ENCODE results near the gene TDRD7.

The TDRD7 gene

DNA sequence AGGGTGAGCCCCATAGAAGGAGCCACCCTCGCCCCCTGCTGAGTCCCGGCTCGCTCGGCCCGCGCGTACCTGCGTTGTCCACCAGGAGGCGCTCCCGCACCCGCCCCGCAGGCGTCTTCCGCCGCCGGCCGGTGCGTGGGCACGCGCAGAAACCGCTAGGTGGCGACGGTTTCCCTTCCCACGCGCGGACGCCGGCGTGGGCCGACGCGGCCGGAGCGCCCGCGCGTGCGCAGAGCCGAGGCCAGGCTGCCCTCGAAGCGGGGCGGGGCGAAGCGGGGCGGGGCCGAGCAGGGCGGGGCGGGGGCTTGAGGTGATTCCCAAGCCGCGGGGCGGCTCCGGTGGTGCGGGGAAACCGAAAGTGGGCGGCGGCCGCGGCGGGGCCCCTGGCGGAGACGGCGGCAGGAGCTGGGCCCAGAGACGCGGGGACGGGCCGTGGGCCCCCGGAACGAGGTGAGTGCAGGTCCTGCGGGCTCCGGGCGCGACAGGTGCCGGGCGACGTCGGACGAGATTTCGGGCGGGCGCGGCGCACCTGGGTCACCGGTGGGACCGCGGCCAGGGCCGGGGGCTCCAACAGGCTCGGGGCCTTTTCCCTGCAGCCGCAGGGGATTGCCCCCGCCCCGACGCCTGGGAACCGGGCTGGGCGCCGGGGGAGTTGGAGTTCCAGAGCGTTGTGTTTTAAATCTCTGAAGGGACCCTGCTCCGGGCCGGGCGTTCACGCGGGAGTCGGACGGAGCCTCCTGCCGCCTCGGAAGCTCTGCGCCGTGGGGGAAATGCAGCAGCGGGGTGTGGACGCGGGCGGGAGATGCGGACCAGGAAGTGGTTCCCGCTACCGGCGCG lies at the start of gene TDRD7:
TDRD7 (plus strand) TSS at position 308 of the 837 bp plus-strand sequence. CDS start 16,370 bp downstream, outside the sequence.
- in situ Hi-C loops (cut with MboI; ENCODE audit: low sequenced_read_pairs): no loop called here

- in situ Hi-C loops (cut with MboI; ENCODE audit: low sequenced_read_pairs): no loop called here
These were observed 48.9 kb upstream of the TDRD7 start for GRCh38 chr9:97362777-97363545.

GRCh38 chr9:97363661-97364299 lies 48.1 kb upstream of the TDRD7 start:
- in situ Hi-C loops (cut with MboI; ENCODE audit: low sequenced_read_pairs): no loop called here

GRCh38 chr9:97364769-97365490 lies 47.0 kb upstream of the TDRD7 start:
- in situ Hi-C loops (cut with MboI; ENCODE audit: low sequenced_read_pairs): no loop called here

GRCh38 chr9:97365634-97366033 lies 46.3 kb upstream of the TDRD7 start:
- in situ Hi-C loops (cut with MboI; ENCODE audit: low sequenced_read_pairs): no loop called here

- in situ Hi-C loops (cut with MboI; ENCODE audit: low sequenced_read_pairs): no loop called here
These were observed 45.4 kb upstream of the TDRD7 start for GRCh38 chr9:97366476-97366875.

DNA sequence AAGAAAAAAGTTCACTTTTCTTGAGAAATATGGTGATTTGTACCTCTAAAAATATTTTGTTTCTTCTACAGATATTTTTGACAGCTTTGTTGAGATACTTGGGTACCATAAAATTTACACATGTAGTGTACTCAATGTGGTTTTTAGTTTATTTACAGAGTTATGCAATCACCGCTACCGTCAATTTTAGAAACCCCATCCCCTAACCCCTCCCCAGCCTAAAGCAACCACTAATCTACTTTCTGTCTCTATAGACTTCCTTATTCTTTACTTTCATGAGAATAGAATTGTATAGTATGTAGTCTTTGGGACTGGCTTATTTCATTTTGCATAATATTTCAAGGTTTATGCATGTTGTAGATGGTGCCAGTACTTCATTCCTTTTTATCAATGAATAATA lies 45.0 kb upstream of the TDRD7 start:
- in situ Hi-C loops (cut with MboI; ENCODE audit: low sequenced_read_pairs): no loop called here

DNA sequence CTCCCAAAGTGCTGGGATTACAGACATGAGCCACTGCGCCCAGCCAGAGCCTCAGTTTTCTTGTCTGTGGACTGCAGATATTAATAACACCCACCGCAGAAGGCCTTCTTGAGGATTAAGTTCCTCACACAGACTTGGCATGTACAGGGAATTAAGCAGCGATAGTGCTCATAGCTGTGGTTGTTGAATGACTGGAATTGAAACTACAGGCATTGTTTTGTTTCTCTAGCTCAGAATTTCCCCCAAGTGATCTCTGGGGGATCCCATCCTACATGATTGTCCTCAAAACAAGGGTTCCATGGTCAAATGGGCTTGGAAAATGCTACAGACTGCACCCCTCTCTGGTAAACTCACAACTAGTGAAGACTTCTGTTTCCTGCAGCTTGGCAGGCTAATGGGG lies 44.2 kb upstream of the TDRD7 start:
- in situ Hi-C loops (cut with MboI; ENCODE audit: low sequenced_read_pairs): no loop called here

GRCh38 chr9:97368964-97369363 lies 42.9 kb upstream of the TDRD7 start:
- in situ Hi-C loops (cut with MboI; ENCODE audit: low sequenced_read_pairs): no loop called here

DNA sequence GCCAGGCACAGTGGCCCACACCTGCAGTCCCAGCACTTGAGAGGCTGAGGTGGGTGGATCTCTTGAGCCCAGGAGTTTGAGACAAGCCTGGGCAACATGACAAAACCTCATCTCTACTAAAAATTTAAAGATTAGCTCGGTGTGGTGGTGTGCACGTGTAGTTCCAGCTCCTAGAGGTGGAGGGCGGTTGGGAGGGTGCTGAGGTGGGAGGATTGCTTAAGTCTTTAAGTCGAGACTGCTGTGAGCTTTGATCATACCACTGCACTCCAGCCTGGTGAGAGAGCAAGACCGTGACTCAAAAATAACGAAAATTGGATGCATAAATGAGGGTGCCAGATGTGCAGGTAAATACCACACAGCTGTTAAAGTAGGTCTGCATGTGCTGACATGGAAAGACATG lies 39.3 kb upstream of the TDRD7 start:
- in situ Hi-C loops (cut with MboI; ENCODE audit: low sequenced_read_pairs): no loop called here

GRCh38 chr9:97373331-97373730 lies 38.6 kb upstream of the TDRD7 start:
- in situ Hi-C loops (cut with MboI; ENCODE audit: low sequenced_read_pairs): no loop called here

- in situ Hi-C loops (cut with MboI; ENCODE audit: low sequenced_read_pairs): no loop called here
These were observed 37.1 kb upstream of the TDRD7 start for GRCh38 chr9:97374811-97375210.

DNA sequence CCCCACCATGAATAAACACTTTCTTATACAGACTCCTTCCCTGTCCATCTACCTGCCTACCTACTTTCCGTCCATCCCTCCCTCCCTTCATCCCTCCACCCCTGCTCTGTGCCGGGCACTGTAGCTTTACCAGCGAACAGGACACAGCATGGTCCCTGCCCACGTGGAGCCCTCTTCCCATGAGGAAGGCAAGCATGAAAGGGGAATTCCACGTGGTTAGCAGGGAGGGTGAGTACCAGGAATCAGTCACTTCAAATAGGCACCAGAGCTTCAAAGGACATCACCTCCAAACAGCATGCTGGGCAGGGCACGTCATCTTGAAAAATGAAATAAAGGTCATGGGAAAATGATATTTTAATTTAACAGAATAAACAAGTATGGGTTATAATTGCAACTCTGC lies 35.0 kb upstream of the TDRD7 start:
- in situ Hi-C loops (cut with MboI; ENCODE audit: low sequenced_read_pairs): no loop called here

DNA sequence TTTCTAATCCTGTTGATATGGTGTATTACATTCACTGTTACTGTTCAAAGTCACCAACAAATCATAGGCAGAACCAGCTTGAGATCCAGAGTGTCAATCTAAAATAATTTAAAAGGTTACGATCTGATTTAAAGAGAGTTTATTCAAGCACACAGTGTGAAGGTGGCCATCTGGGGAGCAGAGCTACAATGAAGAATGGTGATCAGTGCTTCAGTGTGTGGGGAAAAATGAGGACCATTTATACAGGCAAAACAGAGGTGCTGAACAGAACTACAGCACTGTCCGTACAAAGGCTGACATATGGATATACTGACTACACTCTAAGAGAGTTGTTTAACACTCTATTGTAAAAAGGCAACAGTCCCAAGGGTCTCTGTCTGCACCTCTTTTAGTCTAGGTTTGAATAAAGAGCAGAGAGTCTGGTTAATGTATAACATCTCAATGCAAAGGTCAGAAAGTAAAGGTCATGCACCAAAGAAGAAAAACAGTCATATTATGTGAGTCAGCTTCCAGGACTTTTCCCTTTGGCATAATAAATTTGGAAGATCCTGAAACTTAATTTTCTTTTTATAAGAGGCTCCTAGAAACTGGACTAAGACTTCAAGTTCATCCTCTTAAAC lies 29.7 kb upstream of the TDRD7 start:
- in situ Hi-C loops (cut with MboI; ENCODE audit: low sequenced_read_pairs): no loop called here

DNA sequence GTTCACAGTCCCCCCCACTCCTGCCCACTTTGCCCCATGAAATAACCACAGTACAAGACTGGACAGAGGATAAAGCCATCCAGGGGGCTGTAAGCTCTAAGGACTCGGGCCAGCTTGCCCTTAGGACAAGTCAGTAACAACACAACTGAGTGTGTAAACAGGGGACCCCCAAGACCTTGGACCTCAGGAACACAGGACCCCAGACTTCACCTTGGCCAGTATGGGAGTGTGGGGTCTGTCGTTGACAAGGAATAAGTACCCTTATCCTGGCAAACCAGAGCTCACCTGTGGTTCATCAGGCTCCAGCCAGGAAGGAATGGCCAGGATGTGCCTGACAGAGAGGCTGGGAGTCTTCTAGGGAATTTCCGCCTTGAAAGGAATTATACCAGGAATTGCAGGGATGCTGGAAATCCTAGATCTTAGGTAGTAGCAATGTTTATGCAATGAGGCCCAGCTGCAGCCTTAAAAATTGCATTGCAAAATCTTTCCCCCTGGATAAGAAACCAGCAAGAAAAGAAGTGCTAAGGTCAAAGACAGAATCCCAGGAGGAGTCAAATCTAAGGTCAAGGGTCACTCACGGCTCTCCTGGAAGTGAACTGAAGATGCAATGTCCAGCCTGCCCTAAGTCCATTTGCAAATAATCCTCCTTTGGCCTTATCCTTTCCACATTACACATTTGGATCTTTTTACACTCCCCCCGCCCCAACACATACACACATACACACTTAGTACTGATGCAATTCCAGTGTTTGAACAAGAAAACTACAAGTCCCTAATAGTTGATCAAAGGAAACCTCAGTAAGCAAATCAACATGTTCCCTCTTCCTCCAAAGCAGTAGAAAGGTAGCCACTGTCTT lies 27.3 kb upstream of the TDRD7 start:
- in situ Hi-C loops (cut with MboI; ENCODE audit: low sequenced_read_pairs): no loop called here

DNA sequence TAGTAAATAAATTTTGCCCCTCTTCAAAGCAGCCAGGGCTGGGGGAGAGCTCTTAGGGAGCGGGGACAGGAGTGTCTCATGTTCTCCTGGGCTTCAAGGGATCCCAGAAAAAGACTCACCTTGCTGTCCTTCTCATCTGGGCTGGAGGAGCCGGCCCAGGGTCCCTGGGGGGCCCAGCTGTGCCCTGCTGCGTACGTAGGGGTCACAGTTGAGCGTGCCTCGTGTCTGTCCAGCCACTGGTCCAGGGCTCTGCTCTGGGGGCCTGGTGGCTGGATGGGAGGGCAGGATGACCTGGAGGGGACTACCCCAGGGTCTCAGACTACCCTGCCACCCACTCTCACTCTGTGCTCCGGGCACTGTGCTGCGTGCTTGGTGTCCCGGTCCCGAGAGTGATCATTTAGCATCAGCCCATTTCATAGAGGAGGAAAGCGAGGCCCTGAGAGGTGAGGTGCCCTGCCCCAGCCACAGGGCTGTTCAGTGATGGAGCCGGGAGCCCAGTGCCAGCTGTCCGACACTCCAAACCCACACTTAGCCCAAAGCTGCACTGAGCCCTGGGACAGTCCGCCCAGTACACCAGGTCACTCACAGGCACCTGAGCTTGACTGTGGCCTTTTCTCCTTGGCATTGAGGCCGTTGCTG lies 26.2 kb upstream of the TDRD7 start:
- in situ Hi-C loops (cut with MboI; ENCODE audit: low sequenced_read_pairs): no loop called here

DNA sequence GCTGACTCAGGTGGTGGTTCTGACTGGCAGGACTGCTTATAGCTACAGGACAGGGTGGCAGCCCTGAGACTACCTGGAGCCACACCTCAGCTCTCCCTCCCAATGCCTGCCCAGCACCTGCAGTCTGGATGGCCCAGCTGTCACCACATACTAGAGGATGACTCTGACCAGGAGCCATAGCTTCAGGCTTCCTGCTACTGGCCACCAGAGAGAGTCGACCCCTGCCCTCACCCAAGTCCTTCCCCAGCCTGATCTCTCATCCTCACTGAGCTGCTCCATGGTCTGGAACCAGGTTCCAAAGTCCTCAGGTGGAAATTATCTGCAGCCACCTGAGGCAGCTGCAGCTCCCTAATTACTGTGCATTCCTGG lies 25.6 kb upstream of the TDRD7 start:
- in situ Hi-C loops (cut with MboI; ENCODE audit: low sequenced_read_pairs): no loop called here

DNA sequence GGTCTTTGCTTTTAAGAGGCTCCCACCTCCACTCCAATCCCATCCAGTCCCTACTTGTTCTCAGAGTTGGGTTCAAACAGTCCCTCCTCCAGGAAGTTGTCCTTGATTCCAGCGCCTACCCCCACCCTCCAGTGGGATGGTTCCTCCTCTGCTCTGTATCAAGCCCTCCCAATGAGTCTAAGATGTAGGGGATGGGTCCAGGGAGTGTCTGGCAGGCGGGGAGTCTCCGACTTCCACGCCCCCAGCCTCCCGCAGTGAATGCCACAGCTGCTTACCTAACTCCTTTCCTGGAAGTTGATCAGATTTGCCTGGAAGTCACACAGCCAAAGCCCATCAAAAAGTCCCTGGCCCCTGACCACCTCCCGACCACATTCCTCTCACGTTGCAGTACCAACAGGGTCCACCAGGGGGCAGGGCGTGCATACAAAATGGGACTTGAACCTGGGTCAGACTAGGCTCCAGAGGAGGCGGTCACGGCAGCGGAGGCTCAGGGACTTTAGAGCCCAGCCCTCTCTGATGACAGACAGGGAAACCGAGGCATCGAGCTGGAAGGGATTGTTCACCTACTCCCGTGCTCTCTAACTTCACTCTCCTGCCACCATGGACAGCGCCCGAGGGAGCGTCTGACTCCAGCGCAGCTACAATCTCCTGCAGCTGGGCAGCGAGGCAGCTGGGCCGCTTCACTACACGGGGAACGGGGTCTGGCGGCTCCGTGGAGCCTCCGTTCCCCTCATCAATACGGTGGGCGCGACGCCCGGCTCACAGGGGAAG lies 25.0 kb upstream of the TDRD7 start:
- in situ Hi-C loops (cut with MboI; ENCODE audit: low sequenced_read_pairs): no loop called here

- in situ Hi-C loops (cut with MboI; ENCODE audit: low sequenced_read_pairs): no loop called here
These were observed 24.4 kb upstream of the TDRD7 start for GRCh38 chr9:97387504-97387886.

All from hTERT RPE-1 (cell line).